B cell (primary cell): ENCODE data around the gene SLC33A1.

ENCODE experiments used
- EZH2 ChIP-seq: IDR thresholded peaks from 2 replicates; pipeline ENCODE4 v1.6.1; 2012; ENCODE audit warnings: borderline replicate concordance, low read depth, mild to moderate bottlenecking, moderate library complexity, low read length; ENCODE audit not compliant: insufficient read depth, poor library complexity, severe bottlenecking
- TF ChIP-seq, protein P1 (sequence below): fragments of 200-600 bp; IDR thresholded peaks from one replicate; pipeline ENCODE4 v1.8.0; 2022; ENCODE audit warnings: antibody characterized with exemption, mild to moderate bottlenecking

DNA sequence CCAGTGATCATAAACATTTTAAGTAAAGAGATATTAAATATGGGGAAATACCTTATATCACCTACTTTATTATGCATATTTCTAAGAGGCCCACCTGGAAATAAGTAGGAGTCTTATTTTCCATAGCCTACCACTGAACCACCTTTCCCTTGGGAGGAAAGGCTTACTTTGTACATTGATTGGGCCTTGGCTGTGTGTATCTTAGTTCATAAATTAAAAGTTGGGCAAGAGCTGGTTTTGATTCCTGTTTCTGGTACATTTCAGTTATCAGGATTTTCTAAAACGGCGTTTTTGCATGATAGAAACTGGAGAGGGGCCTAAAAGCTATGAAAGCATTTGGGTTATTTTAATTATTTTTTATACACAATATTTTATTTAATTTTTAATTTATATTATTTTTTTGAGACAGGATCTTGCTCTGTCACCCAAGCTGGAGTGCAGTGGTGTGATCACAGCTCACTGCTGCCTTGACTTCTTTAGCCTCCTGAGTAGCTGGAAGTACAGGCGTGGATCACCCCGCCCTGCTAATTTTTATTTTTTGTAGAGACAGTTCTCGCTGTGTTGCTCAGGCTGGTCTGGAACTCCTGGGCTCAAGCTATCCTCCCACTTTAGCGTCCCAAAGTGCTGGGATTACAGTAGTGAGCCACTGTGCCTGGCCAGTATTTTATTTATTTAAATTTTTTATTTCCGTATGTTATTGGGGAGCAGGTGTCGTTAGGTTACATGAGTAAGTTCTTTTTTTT, 18.8 kb upstream of the SLC33A1 start:
- TF ChIP-seq EZH2 = no peak
- TF ChIP-seq, protein P1, sequence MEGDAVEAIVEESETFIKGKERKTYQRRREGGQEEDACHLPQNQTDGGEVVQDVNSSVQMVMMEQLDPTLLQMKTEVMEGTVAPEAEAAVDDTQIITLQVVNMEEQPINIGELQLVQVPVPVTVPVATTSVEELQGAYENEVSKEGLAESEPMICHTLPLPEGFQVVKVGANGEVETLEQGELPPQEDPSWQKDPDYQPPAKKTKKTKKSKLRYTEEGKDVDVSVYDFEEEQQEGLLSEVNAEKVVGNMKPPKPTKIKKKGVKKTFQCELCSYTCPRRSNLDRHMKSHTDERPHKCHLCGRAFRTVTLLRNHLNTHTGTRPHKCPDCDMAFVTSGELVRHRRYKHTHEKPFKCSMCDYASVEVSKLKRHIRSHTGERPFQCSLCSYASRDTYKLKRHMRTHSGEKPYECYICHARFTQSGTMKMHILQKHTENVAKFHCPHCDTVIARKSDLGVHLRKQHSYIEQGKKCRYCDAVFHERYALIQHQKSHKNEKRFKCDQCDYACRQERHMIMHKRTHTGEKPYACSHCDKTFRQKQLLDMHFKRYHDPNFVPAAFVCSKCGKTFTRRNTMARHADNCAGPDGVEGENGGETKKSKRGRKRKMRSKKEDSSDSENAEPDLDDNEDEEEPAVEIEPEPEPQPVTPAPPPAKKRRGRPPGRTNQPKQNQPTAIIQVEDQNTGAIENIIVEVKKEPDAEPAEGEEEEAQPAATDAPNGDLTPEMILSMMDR = no peak
